Measurements from ENCODE around the gene KIF6.

- no peak for TF ChIP-seq CTCF (IDR thresholded peaks at IDR 0.05)
- no peak for TF ChIP-seq POLR2A (IDR thresholded peaks at IDR 0.05)
Observed at GRCh38 chr6:39585641-39586040, 139.6 kb downstream of the KIF6 start.
